ENCODE results near the gene TMEM94. TPM values are rescaled to one million over a fixed set of nuclear protein-coding genes. Genes with fewer than 3 reads are reported as not detected.
"Not testable (repeated sequence)": the region's sequence is repeated elsewhere in the genome, so short reads cannot be mapped to it uniquely, and the experiment has no call there.

The TMEM94 gene
- 72.9 and 73.3 TPM in 2 replicates for total RNA-seq

GRCh38 chr17:75456417-75457046 is at the start of gene TMEM94:
Gene TMEM94 (plus strand): TSS chr17:75456635. CDS start chr17:75471906, 15,271 bp downstream.
- intact Hi-C loops (cut with micrococcal nuclease): loop anchor here (1.0 to 2.0 kb wide), 2 partner anchors 20 to 167 kb away; partner anchors contain the start of gene SLC25A19

- intact Hi-C loops (cut with micrococcal nuclease): no loop called here
These were observed 48.6 kb upstream of the TMEM94 start for GRCh38 chr17:75407655-75408352.

- intact Hi-C loops (cut with micrococcal nuclease): loop anchor here (5.0 kb wide), 1 partner anchor 298 kb away; no protein-coding TSS in a partner anchor
These were observed 46.3 kb upstream of the TMEM94 start for GRCh38 chr17:75410141-75410540.

- intact Hi-C loops (cut with micrococcal nuclease): loop anchor here (1.0 to 5.0 kb wide), 4 partner anchors 123 to 299 kb away; partner anchors contain the start of genes GGA3, MRPS7, NUP85 and SLC25A19
These were observed 44.9 kb upstream of the TMEM94 start for GRCh38 chr17:75411328-75412067.

GRCh38 chr17:75412455-75413317 is 43.7 kb upstream of the TMEM94 start:
- intact Hi-C loops (cut with micrococcal nuclease): loop anchor here (1.0 to 5.0 kb wide), 4 partner anchors 124 to 300 kb away; partner anchors contain the start of genes GGA3, MRPS7, NUP85 and SLC25A19

- intact Hi-C loops (cut with micrococcal nuclease): loop anchor here (5.0 kb wide), 1 partner anchor 302 kb away; no protein-coding TSS in a partner anchor
These were observed 41.9 kb upstream of the TMEM94 start for GRCh38 chr17:75414488-75414887.

GRCh38 chr17:75416006-75416405 is 40.4 kb upstream of the TMEM94 start:
- intact Hi-C loops (cut with micrococcal nuclease): no loop called here

- intact Hi-C loops (cut with micrococcal nuclease): no loop called here
These were observed 39.3 kb upstream of the TMEM94 start for GRCh38 chr17:75417054-75417580.

- intact Hi-C loops (cut with micrococcal nuclease): no loop called here
These were observed 37.9 kb upstream of the TMEM94 start for GRCh38 chr17:75418531-75418930.

- intact Hi-C loops (cut with micrococcal nuclease): loop anchor here (5.0 kb wide), 1 partner anchor 323 kb away; no protein-coding TSS in a partner anchor
These were observed 27.6 kb upstream of the TMEM94 start for GRCh38 chr17:75428543-75429469.

- intact Hi-C loops (cut with micrococcal nuclease): no loop called here
These were observed 26.1 kb upstream of the TMEM94 start for GRCh38 chr17:75430159-75430974.

- intact Hi-C loops (cut with micrococcal nuclease): no loop called here
These were observed 23.1 kb upstream of the TMEM94 start for GRCh38 chr17:75433218-75433783.

GRCh38 chr17:75434433-75434832 is 22.0 kb upstream of the TMEM94 start:
- intact Hi-C loops (cut with micrococcal nuclease): not testable (repeated sequence)

GRCh38 chr17:75437404-75437803 is 19.0 kb upstream of the TMEM94 start:
- intact Hi-C loops (cut with micrococcal nuclease): loop anchor here (2.0 kb wide), 1 partner anchor 19 kb away; the partner anchor contains the start of gene TMEM94

- intact Hi-C loops (cut with micrococcal nuclease): no loop called here
These were observed 17.1 kb upstream of the TMEM94 start for GRCh38 chr17:75439287-75439686.

- intact Hi-C loops (cut with micrococcal nuclease): no loop called here
These were observed 15.5 kb upstream of the TMEM94 start for GRCh38 chr17:75440738-75441448.
